ENCODE measurements around the gene AFAP1L2.

The AFAP1L2 gene

GRCh38 chr10:114308531-114309363, 95.6 kb downstream of the AFAP1L2 start:
- no peak for DNase-seq

GRCh38 chr10:114307731-114308130, 96.6 kb downstream of the AFAP1L2 start:
- DNase-seq = no peak

- DNase-seq = no peak
Observed at GRCh38 chr10:114306116-114306973, 98.0 kb downstream of the AFAP1L2 start.

GRCh38 chr10:114305521-114305925, 98.8 kb downstream of the AFAP1L2 start:
- no peak for DNase-seq

GRCh38 chr10:114304571-114305421, 99.5 kb downstream of the AFAP1L2 start:
- peak; percentile 0 for DNase-seq

GRCh38 chr10:114304017-114304570, 100.2 kb downstream of the AFAP1L2 start:
- DNase-seq = peak; percentile 15

- no peak for DNase-seq
Observed at GRCh38 chr10:114303556-114303955, 100.7 kb downstream of the AFAP1L2 start.

- DNase-seq = no peak
Observed at GRCh38 chr10:114301951-114302710, 102.2 kb downstream of the AFAP1L2 start.

- no peak for DNase-seq
Observed at GRCh38 chr10:114301177-114301576, 103.1 kb downstream of the AFAP1L2 start.

GRCh38 chr10:114300036-114300645, 104.2 kb downstream of the AFAP1L2 start:
- DNase-seq = no peak

GRCh38 chr10:114297136-114297705, 107.1 kb downstream of the AFAP1L2 start:
- DNase-seq = no peak

GRCh38 chr10:114295393-114295792, 108.9 kb downstream of the AFAP1L2 start:
- DNase-seq = no peak

GRCh38 chr10:114294549-114294948, 109.8 kb downstream of the AFAP1L2 start:
- no peak for DNase-seq

- DNase-seq = no peak
Observed at GRCh38 chr10:114293075-114293474, 111.2 kb downstream of the AFAP1L2 start.

GRCh38 chr10:114291516-114291915, 112.8 kb downstream of the AFAP1L2 start:
- DNase-seq = no peak

GRCh38 chr10:114291076-114291475, 113.2 kb downstream of the AFAP1L2 start:
- DNase-seq = no peak

- DNase-seq = no peak
Observed at GRCh38 chr10:114290038-114290437, 114.3 kb downstream of the AFAP1L2 start.

GRCh38 chr10:114289096-114289436, 115.2 kb downstream of the AFAP1L2 start:
- no peak for DNase-seq

- no peak for DNase-seq
Observed at GRCh38 chr10:114288424-114289095, 115.7 kb downstream of the AFAP1L2 start.

GRCh38 chr10:114286921-114287320, 117.4 kb downstream of the AFAP1L2 start:
- no peak for DNase-seq

All from NCI-H1694 treated with DMSO at 0.1 percent for 48 hours (cell line).